GM18526 (cell line): ENCODE measurements around the gene PHTF2.

Source experiments
- POLR2A ChIP-seq: IDR thresholded peaks from 3 replicates; pipeline ENCODE4 v1.6.1; 2011; ENCODE audit not compliant: insufficient read length; ENCODE audit errors: extremely low read depth

PHTF2 gene

GRCh38 chr7:77967429-77967828 lies 168.9 kb downstream of the PHTF2 start:
- TF ChIP-seq POLR2A: no peak

- TF ChIP-seq POLR2A: no peak
These were observed 173.2 kb downstream of the PHTF2 start for GRCh38 chr7:77971726-77972125.

GRCh38 chr7:77975672-77976480 lies 177.3 kb downstream of the PHTF2 start:
- TF ChIP-seq POLR2A: no peak

- TF ChIP-seq POLR2A: no peak
These were observed 180.6 kb downstream of the PHTF2 start for GRCh38 chr7:77979219-77979618.

GRCh38 chr7:77980087-77980713 lies 181.6 kb downstream of the PHTF2 start:
- TF ChIP-seq POLR2A: no peak

- no peak for TF ChIP-seq POLR2A
These were observed 184.5 kb downstream of the PHTF2 start for GRCh38 chr7:77982926-77983550.

GRCh38 chr7:77983973-77984372 lies 185.4 kb downstream of the PHTF2 start:
- TF ChIP-seq POLR2A: no peak

GRCh38 chr7:77985232-77985973 lies 186.8 kb downstream of the PHTF2 start:
- no peak for TF ChIP-seq POLR2A

- no peak for TF ChIP-seq POLR2A
These were observed 187.4 kb downstream of the PHTF2 start for GRCh38 chr7:77985974-77986339.

- TF ChIP-seq POLR2A: no peak
These were observed 191.5 kb downstream of the PHTF2 start for GRCh38 chr7:77989981-77990566.

GRCh38 chr7:77991656-77992055 lies 193.1 kb downstream of the PHTF2 start:
- no peak for TF ChIP-seq POLR2A

GRCh38 chr7:77993838-77994237 lies 195.3 kb downstream of the PHTF2 start:
- TF ChIP-seq POLR2A: no peak

- TF ChIP-seq POLR2A: no peak
These were observed 197.1 kb downstream of the PHTF2 start for GRCh38 chr7:77995717-77996116.

GRCh38 chr7:78002021-78002420 lies 203.4 kb downstream of the PHTF2 start:
- TF ChIP-seq POLR2A: no peak

GRCh38 chr7:78002715-78003114 lies 204.1 kb downstream of the PHTF2 start:
- TF ChIP-seq POLR2A: no peak
